ENCODE results near the gene ARHGAP26.

Gene ARHGAP26

GRCh38 chr5:142978252-142978651 is 208.1 kb downstream of the ARHGAP26 start:
- H3K79me2 ChIP-seq (ENCODE audit: insufficient read depth, low read length), result no peaks in the 10 kb centered on the region
- no peak overlapping the region for H2AFZ ChIP-seq (ENCODE audit: low read length)
- H3K27me3 ChIP-seq (ENCODE audit: insufficient read depth, low read length), result no peaks in the 10 kb centered on the region
- no peak overlapping the region for H3K4me3 ChIP-seq (ENCODE audit: low read depth, low read length, poor library complexity, severe bottlenecking)
- H3F3A ChIP-seq (ENCODE audit: insufficient read depth, low read length), result no peaks in the 10 kb centered on the region
- TF ChIP-seq EZH2 (IDR thresholded peaks at IDR 0.05; ENCODE audit: borderline replicate concordance, low read length), result no peak
- TF ChIP-seq, protein P1, sequence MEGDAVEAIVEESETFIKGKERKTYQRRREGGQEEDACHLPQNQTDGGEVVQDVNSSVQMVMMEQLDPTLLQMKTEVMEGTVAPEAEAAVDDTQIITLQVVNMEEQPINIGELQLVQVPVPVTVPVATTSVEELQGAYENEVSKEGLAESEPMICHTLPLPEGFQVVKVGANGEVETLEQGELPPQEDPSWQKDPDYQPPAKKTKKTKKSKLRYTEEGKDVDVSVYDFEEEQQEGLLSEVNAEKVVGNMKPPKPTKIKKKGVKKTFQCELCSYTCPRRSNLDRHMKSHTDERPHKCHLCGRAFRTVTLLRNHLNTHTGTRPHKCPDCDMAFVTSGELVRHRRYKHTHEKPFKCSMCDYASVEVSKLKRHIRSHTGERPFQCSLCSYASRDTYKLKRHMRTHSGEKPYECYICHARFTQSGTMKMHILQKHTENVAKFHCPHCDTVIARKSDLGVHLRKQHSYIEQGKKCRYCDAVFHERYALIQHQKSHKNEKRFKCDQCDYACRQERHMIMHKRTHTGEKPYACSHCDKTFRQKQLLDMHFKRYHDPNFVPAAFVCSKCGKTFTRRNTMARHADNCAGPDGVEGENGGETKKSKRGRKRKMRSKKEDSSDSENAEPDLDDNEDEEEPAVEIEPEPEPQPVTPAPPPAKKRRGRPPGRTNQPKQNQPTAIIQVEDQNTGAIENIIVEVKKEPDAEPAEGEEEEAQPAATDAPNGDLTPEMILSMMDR (IDR thresholded peaks at IDR 0.05; ENCODE audit: low read length), result no peak
- no peaks in the 10 kb centered on the region for H3K4me1 ChIP-seq (ENCODE audit: insufficient read depth, low read length, severe bottlenecking)
- H3K9ac ChIP-seq (ENCODE audit: low read length), result no peak overlapping the region
- H3K9me2 ChIP-seq (ENCODE audit: low read depth, low read length), result no peaks in the 10 kb centered on the region
- H4K20me1 ChIP-seq (ENCODE audit: insufficient read depth, low read length), result no peaks in the 10 kb centered on the region
- no peak overlapping the region for H3K4me2 ChIP-seq (ENCODE audit: low read length)
- H3K36me3 ChIP-seq (ENCODE audit: insufficient read depth, low read length), result no peaks in the 10 kb centered on the region
- no peak overlapping the region for H3K27ac ChIP-seq (ENCODE audit: low read depth, low read length, poor library complexity, severe bottlenecking)
- no peaks in the 10 kb centered on the region for H3K9me3 ChIP-seq (ENCODE audit: low read length)

- no peaks in the 10 kb centered on the region for H3K9me3 ChIP-seq (ENCODE audit: low read length)
- H3K4me2 ChIP-seq (ENCODE audit: low read length), result no peak overlapping the region
- H3K9ac ChIP-seq (ENCODE audit: low read length), result no peak overlapping the region
- H3K27ac ChIP-seq (ENCODE audit: low read depth, low read length, poor library complexity, severe bottlenecking), result no peak overlapping the region
- H3K4me3 ChIP-seq (ENCODE audit: low read depth, low read length, poor library complexity, severe bottlenecking), result no peak overlapping the region
- H3K27me3 ChIP-seq (ENCODE audit: insufficient read depth, low read length), result no peaks in the 10 kb centered on the region
- no peaks in the 10 kb centered on the region for H3K9me2 ChIP-seq (ENCODE audit: low read depth, low read length)
- no peaks in the 10 kb centered on the region for H3K36me3 ChIP-seq (ENCODE audit: insufficient read depth, low read length)
- H3F3A ChIP-seq (ENCODE audit: insufficient read depth, low read length), result no peaks in the 10 kb centered on the region
- no peaks in the 10 kb centered on the region for H3K4me1 ChIP-seq (ENCODE audit: insufficient read depth, low read length, severe bottlenecking)
- no peak for TF ChIP-seq EZH2 (IDR thresholded peaks at IDR 0.05; ENCODE audit: borderline replicate concordance, low read length)
- TF ChIP-seq, protein P1 (IDR thresholded peaks at IDR 0.05; ENCODE audit: low read length), result no peak
- H4K20me1 ChIP-seq (ENCODE audit: insufficient read depth, low read length), result no peaks in the 10 kb centered on the region
- no peak overlapping the region for H2AFZ ChIP-seq (ENCODE audit: low read length)
- no peaks in the 10 kb centered on the region for H3K79me2 ChIP-seq (ENCODE audit: insufficient read depth, low read length)
These were observed 208.5 kb downstream of the ARHGAP26 start for GRCh38 chr5:142978726-142979125.

DNA sequence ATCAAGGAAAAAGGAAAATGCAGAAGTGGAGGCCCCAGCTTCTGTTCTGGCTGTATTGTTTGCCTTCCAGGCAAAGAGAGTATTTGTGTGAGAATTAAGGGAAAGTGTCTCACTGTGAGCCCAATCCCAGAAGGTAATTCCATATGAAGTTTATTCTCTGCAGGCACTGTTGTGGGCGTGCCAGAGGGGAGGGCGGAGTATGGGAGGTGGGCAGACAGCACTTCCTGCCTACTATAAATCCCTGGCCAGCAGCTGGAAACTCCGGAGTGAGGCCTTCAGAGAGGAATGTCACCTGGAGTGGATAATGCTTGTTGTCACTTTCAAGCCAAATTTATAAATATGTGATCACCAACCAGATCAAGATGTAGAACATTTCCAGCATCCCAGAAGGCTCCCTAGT is 209.5 kb downstream of the ARHGAP26 start:
- no peaks in the 10 kb centered on the region for H3K9me3 ChIP-seq (ENCODE audit: low read length)
- H3K27me3 ChIP-seq (ENCODE audit: insufficient read depth, low read length), result no peaks in the 10 kb centered on the region
- no peaks in the 10 kb centered on the region for H3K9me2 ChIP-seq (ENCODE audit: low read depth, low read length)
- TF ChIP-seq EZH2 (IDR thresholded peaks at IDR 0.05; ENCODE audit: borderline replicate concordance, low read length), result no peak
- TF ChIP-seq, protein P1 (IDR thresholded peaks at IDR 0.05; ENCODE audit: low read length), result no peak
- no peak overlapping the region for H3K9ac ChIP-seq (ENCODE audit: low read length)
- H3K27ac ChIP-seq (ENCODE audit: low read depth, low read length, poor library complexity, severe bottlenecking), result no peak overlapping the region
- H2AFZ ChIP-seq (ENCODE audit: low read length), result no peak overlapping the region
- no peaks in the 10 kb centered on the region for H3K4me1 ChIP-seq (ENCODE audit: insufficient read depth, low read length, severe bottlenecking)
- H3K4me2 ChIP-seq (ENCODE audit: low read length), result no peak overlapping the region
- no peaks in the 10 kb centered on the region for H4K20me1 ChIP-seq (ENCODE audit: insufficient read depth, low read length)
- H3K4me3 ChIP-seq (ENCODE audit: low read depth, low read length, poor library complexity, severe bottlenecking), result no peak overlapping the region
- H3K36me3 ChIP-seq (ENCODE audit: insufficient read depth, low read length), result no peaks in the 10 kb centered on the region
- H3K79me2 ChIP-seq (ENCODE audit: insufficient read depth, low read length), result no peaks in the 10 kb centered on the region
- H3F3A ChIP-seq (ENCODE audit: insufficient read depth, low read length), result no peaks in the 10 kb centered on the region
